Ovary (tissue), 3 donors: ENCODE measurements around the gene FGFR2.

ENCODE experiments used
- CTCF ChIP-seq, 3 donors: fragments of 450-650 bp in 2 of 3; fragments of 200-600 bp in 1 of 3; IDR thresholded peaks; one replicate each; pipeline versions ENCODE4 v1.5.1 to v1.8.0; 2016 to 2022; ENCODE audit warnings: antibody characterized with exemption in 3 of 3, mild to moderate bottlenecking in 1 of 3
- EP300 ChIP-seq: sonication (generic); formaldehyde crosslinking; IDR thresholded peaks from one replicate; pipeline ENCODE4 v1.6.1; 2017; ENCODE audit warnings: antibody characterized with exemption
- POLR2A ChIP-seq: fragments of 450-650 bp; IDR thresholded peaks from one replicate; pipeline ENCODE4 v1.6.1; 2017; ENCODE audit warnings: antibody characterized with exemption, mild to moderate bottlenecking, moderate library complexity
- donor health status: DM: no; HTN: no; CAD: no.

GRCh38 chr10:121484401-121484800 is 113.8 kb downstream of the FGFR2 start:
- TF ChIP-seq CTCF (IDR thresholded peaks at IDR 0.05): no peak
- TF ChIP-seq POLR2A: no peak
- no peak for TF ChIP-seq EP300
